HG03108 (cell line): Measurements from ENCODE around the gene KCNH5.

ENCODE experiments used
- ATAC-seq: cut with Tn5 transposase; IDR thresholded peaks from one replicate; pipeline ENCODE4 v1.9.1; 2021; ENCODE audit warnings: moderate library complexity; ENCODE audit not compliant: unreplicated experiment

KCNH5 gene, protein sequence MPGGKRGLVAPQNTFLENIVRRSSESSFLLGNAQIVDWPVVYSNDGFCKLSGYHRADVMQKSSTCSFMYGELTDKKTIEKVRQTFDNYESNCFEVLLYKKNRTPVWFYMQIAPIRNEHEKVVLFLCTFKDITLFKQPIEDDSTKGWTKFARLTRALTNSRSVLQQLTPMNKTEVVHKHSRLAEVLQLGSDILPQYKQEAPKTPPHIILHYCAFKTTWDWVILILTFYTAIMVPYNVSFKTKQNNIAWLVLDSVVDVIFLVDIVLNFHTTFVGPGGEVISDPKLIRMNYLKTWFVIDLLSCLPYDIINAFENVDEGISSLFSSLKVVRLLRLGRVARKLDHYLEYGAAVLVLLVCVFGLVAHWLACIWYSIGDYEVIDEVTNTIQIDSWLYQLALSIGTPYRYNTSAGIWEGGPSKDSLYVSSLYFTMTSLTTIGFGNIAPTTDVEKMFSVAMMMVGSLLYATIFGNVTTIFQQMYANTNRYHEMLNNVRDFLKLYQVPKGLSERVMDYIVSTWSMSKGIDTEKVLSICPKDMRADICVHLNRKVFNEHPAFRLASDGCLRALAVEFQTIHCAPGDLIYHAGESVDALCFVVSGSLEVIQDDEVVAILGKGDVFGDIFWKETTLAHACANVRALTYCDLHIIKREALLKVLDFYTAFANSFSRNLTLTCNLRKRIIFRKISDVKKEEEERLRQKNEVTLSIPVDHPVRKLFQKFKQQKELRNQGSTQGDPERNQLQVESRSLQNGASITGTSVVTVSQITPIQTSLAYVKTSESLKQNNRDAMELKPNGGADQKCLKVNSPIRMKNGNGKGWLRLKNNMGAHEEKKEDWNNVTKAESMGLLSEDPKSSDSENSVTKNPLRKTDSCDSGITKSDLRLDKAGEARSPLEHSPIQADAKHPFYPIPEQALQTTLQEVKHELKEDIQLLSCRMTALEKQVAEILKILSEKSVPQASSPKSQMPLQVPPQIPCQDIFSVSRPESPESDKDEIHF

DNA sequence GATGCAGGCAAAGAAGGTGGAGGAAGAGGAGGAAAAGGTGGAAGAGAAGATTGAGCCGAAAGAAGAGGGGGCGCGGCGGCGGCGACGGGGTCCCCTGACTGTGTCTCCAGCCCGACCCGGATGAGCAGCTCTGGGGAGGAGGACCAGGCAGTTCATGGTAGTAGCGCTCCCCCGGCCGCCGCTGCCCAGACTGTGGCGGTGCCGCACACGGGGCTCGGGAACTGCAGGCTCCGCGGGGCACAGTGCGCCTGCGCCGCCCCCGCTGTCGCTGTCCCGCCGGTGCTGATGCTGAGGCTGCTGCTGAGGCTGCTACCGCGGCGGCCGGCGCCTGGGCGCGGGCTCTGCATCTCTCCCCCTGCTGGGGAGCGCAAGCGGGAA lies at the start of gene KCNH5:
Gene KCNH5 (minus strand): TSS at position 225 of the 378 bp plus-strand sequence. CDS start 272 bp downstream, outside the sequence.
- no peak for ATAC-seq

GRCh38 chr14:63091394-63091996 lies 46.2 kb upstream of the KCNH5 start:
- ATAC-seq = no peak

- no peak for ATAC-seq
Measured at GRCh38 chr14:63088865-63089264, 43.6 kb upstream of the KCNH5 start.

DNA sequence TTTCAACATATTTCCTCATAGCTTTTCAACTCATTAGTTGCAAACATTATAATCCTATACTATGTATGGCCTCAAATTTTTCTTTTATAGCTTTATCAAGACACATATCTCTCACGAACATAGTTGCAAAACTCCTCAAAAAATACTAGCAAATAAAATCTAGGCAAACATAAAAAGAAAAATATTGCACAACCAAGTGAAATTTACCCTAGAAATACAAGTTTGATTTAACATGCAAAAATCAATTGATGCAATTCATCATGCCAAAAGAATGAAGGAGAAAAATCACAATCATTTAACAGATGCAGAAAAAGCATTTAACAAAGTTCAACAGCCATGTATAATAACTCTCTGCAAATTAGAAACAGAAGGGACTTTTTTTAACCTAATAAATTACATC lies 33.3 kb upstream of the KCNH5 start:
- ATAC-seq = no peak

GRCh38 chr14:63076488-63076887 lies 31.2 kb upstream of the KCNH5 start:
- no peak for ATAC-seq

- ATAC-seq = no peak
Measured at GRCh38 chr14:63055631-63056030, 10.4 kb upstream of the KCNH5 start.

DNA sequence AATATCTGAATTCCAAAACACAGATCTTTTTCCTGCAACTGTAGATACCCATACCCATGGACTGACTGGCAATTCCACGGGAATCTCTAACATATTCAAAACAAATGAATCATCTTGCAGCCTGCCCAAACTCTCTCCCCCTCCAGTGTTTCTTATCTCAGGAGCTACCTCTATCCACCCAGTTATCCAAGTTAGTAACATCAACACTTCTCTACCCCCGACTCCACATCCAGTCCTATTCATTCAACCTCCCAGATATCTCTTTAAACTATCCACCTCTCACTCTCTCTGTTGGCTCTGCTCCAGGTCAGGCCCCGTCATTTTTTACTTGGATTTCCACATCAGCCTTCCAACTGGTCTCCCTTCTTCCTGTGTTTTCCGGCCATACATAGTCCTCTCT lies 6.7 kb upstream of the KCNH5 start:
- no peak for ATAC-seq

- no peak for ATAC-seq
Measured at GRCh38 chr14:63051301-63051700, 6.0 kb upstream of the KCNH5 start.

DNA sequence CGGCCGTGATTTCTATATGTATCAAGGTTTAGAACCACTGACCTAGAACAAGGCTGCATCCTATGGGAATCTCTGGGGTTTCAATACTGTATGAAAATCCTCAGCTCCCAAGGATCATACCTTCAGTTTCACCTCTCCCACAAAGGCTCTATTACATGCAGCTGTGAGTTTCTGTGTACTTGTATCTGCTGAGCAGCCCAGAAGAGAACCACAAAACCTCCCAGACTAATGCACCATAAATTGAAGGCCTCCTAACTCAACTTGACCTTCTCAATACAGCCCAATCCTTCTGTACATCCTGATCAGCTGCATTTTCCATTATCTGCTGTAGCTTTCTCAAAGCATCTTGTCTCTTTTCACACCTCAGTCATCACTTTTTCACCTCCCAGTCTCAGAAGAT lies 5.4 kb upstream of the KCNH5 start:
- ATAC-seq = no peak

DNA sequence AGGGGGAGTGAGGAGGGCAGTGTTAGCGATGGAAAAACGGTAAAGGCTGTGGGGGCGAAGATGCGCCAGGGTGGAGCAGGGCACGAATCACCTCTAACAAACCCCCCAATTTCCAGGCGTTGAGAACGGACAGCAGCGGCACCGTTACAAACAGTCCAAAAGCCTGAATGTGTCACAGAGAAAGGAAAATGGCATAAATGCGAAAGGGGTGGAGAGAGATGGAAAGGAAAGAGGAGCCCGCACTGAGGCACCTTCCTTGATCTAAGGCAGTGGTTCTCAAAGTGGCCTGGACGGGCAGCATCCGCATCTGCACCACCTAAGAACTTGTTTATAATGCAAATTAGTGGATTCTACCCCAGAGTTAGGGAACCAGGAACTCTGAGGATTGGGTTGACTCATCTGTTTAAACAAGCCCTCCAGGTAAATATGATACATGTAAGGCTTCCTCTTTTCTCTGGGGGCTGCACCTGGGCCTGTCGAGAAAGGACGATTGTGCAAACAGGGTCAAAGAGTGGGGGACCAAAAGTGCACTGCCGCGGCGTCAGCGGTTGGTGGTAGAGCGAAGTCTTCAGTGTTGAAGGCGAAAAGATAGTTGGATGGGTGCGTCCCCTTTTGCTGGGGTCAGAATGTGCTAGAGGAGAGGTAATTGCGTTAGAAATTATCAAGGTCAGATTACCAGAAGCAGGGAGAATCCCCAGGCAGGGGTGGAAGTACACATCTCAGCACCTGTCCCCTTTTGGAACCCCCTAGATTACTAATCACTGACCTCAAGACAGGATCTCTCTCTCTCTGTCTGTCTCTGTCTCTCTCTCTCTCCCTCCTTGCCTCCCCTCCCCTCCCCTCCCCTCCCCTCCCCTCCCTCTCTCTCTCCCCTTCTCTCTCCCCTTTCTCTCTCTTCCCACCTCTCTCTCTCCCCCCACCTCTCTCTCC lies 1.3 kb upstream of the KCNH5 start:
- ATAC-seq = no peak

GRCh38 chr14:63045612-63046320 lies 508 bp upstream of the KCNH5 start:
- ATAC-seq = no peak

GRCh38 chr14:63039866-63040265 lies 5.4 kb downstream of the KCNH5 start:
- no peak for ATAC-seq

DNA sequence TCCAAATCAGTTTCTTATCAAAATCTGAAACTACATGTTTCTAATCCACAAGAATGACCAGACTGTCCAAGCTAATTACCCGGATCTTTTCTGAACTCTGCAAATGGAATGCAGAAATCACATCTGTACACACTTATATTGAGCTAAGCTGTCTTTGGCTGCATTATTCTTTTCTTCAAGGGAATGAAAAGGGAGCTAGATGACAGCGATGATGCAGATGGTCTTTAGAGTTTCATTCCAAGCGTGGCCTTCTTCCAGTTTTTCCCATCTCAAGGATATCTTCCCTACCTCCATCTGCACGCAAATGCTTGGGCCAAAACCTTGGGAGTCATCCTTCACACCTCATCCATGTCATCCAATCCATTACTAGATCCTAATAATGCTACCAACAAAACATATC lies 12.6 kb downstream of the KCNH5 start:
- no peak for ATAC-seq

GRCh38 chr14:63032076-63032475 lies 13.2 kb downstream of the KCNH5 start:
- no peak for ATAC-seq

DNA sequence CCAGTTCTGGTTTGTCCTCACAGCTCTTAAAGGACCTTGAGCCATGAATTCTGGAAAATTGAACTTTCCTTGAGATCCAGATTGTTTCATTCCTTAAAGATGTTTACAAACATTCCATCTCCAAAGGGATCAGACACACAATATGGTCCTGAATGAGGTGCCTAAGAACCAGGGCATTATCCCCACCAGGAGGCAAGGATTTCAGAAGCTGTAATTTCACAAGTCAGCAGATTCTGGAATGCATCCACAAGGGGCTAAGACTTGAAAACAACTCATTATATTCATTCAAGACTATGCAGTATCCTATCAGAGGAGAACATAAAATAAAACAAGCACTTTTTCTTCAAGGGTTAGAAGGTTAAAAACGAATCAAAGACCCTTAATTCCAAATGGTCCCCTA lies 15.1 kb downstream of the KCNH5 start:
- ATAC-seq = no peak

GRCh38 chr14:63027719-63028118 lies 17.5 kb downstream of the KCNH5 start:
- ATAC-seq = no peak

- ATAC-seq = no peak
Measured at GRCh38 chr14:63026491-63026890, 18.8 kb downstream of the KCNH5 start.

- ATAC-seq = no peak
Measured at GRCh38 chr14:63014621-63015020, 30.6 kb downstream of the KCNH5 start.

DNA sequence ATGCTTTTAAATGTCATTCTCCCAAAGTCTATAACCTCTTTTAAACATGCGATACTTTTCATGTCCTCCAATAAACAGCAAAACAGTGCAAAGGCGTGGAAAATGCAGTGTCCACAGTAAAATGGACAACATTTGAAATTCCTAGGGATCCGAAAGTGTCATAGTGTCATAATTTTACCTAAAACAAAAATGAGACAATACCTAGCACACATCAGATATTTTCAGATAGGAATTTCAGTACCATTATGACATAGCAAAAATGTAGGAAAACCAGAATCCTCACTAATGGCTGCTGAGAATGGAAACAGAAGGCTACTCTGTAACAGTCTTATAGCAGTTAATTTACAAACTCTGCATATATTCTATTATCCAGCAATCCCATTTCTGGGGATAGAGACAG lies 33.1 kb downstream of the KCNH5 start:
- no peak for ATAC-seq

- ATAC-seq = no peak
Measured at GRCh38 chr14:63011623-63012022, 33.6 kb downstream of the KCNH5 start.
